Right lobe of liver (tissue), 4 donors: ENCODE measurements around the gene SARS2.

Experiments
- POLR2A ChIP-seq: fragments of 450-650 bp; IDR thresholded peaks from one replicate; pipeline ENCODE4 v1.6.1; 2017; ENCODE audit warnings: antibody characterized with exemption, mild to moderate bottlenecking
- TF ChIP-seq, protein P1 (sequence below), 4 donors: fragments of 200-600 bp in 3 of 4; fragments of 450-650 bp in 1 of 4; IDR thresholded peaks; one replicate each; pipeline versions ENCODE4 v1.5.1 to v1.8.0; 2016 to 2022; ENCODE audit warnings: antibody characterized with exemption in 4 of 4, mild to moderate bottlenecking in 2 of 4
- donor health status: DM: no; HTN: no; CAD: no.
- donor health status: DM: no; HTN: no; CAD: no.
- donor health status: DM: no; HTN: yes; CAD: no.

DNA sequence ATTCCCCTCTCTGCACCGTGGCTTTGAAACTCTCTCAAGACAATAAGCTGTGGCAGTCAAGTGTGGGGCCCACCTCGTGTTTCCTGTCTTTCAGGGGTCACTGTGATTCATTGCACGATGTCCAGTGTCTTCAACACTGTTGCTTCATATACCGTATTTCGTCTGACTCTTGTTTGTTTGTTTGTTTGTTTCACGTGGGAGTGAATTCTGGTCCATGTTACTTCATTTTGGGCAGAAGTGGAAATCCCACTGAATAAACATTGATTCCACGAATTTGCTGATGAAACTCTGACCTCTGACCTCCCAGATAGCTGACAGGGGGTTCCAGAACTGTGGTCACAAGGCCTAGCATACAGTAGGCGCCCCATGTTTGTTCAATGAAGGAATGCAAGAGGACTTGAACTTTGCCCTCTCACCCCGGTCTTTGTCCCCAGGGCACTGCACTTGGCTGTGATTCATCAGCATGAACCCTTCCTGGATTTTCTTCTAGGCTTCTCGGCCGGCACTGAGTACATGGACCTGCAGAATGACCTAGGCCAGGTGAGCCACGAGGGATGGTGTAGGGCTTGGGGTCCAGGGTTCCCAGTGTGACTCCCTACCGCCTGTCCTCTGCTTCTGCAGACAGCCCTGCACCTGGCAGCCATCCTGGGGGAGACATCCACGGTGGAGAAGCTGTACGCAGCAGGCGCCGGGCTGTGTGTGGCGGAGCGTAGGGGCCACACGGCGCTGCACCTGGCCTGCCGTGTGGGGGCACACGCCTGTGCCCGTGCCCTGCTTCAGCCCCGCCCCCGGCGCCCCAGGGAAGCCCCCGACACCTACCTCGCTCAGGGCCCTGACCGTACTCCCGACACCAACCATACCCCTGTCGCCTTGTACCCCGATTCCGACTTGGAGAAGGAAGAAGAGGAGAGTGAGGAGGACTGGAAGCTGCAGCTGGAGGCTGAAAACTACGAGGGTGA lies 25.7 kb downstream of the SARS2 start:
- TF ChIP-seq, protein P1, sequence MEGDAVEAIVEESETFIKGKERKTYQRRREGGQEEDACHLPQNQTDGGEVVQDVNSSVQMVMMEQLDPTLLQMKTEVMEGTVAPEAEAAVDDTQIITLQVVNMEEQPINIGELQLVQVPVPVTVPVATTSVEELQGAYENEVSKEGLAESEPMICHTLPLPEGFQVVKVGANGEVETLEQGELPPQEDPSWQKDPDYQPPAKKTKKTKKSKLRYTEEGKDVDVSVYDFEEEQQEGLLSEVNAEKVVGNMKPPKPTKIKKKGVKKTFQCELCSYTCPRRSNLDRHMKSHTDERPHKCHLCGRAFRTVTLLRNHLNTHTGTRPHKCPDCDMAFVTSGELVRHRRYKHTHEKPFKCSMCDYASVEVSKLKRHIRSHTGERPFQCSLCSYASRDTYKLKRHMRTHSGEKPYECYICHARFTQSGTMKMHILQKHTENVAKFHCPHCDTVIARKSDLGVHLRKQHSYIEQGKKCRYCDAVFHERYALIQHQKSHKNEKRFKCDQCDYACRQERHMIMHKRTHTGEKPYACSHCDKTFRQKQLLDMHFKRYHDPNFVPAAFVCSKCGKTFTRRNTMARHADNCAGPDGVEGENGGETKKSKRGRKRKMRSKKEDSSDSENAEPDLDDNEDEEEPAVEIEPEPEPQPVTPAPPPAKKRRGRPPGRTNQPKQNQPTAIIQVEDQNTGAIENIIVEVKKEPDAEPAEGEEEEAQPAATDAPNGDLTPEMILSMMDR (IDR thresholded peaks at IDR 0.05), result no peak
- TF ChIP-seq POLR2A, result no peak
